ENCODE data around the gene GALNTL6.
"Not testable (repeated sequence)": the region's sequence is repeated elsewhere in the genome, so short reads cannot be mapped to it uniquely, and the experiment has no call there.

Gene GALNTL6

GRCh38 chr4:173001571-173001970 is 1188.4 kb downstream of the GALNTL6 start:
- no peak for DNase-seq

GRCh38 chr4:173002830-173003561 is 1189.8 kb downstream of the GALNTL6 start:
- DNase-seq = no peak

GRCh38 chr4:173005912-173006633 is 1192.9 kb downstream of the GALNTL6 start:
- DNase-seq = no peak

- no peak for DNase-seq
These were observed 1195.2 kb downstream of the GALNTL6 start for GRCh38 chr4:173008436-173008835.

GRCh38 chr4:173009129-173009823 is 1196.1 kb downstream of the GALNTL6 start:
- no peak for DNase-seq

- no peak for DNase-seq
These were observed 1199.4 kb downstream of the GALNTL6 start for GRCh38 chr4:173012608-173013007.

GRCh38 chr4:173013232-173013930 is 1200.2 kb downstream of the GALNTL6 start:
- DNase-seq = no peak

GRCh38 chr4:173014113-173014558 is 1200.9 kb downstream of the GALNTL6 start:
- no peak for DNase-seq

- no peak for DNase-seq
These were observed 1201.6 kb downstream of the GALNTL6 start for GRCh38 chr4:173014836-173015235.

- DNase-seq = no peak
These were observed 1204.6 kb downstream of the GALNTL6 start for GRCh38 chr4:173017802-173018201.

- no peak for DNase-seq
These were observed 1205.2 kb downstream of the GALNTL6 start for GRCh38 chr4:173018446-173018845.

- no peak for DNase-seq
These were observed 1206.5 kb downstream of the GALNTL6 start for GRCh38 chr4:173019664-173020063.

- DNase-seq = not testable (repeated sequence)
These were observed 1208.8 kb downstream of the GALNTL6 start for GRCh38 chr4:173021746-173022573.

- DNase-seq = no peak
These were observed 1211.0 kb downstream of the GALNTL6 start for GRCh38 chr4:173024203-173024602.

GRCh38 chr4:173025131-173025530 is 1211.9 kb downstream of the GALNTL6 start:
- DNase-seq = peak; percentile 31

GRCh38 chr4:173037242-173037641 is 1224.0 kb downstream of the GALNTL6 start:
- no peak for DNase-seq

GRCh38 chr4:173038192-173038896 is 1225.1 kb downstream of the GALNTL6 start:
- DNase-seq = no peak

- no peak for DNase-seq
These were observed 1226.7 kb downstream of the GALNTL6 start for GRCh38 chr4:173039617-173040577.

GRCh38 chr4:173041482-173041881 is 1228.3 kb downstream of the GALNTL6 start:
- no peak for DNase-seq

- DNase-seq = not testable (repeated sequence)
These were observed 1228.9 kb downstream of the GALNTL6 start for GRCh38 chr4:173042139-173042538.
